AG09309 (cell line): ENCODE data around the gene C1orf74.

Experiments used
- DNase-seq: peaks from one replicate; pipeline ENCODE4 v3.0.0-alpha.2; 2010; ENCODE audit warnings: low read depth
- H3K4me3 ChIP-seq: 2 replicates; pipeline ENCODE4 v1.5.1; 2011; ENCODE audit warnings: mild to moderate bottlenecking, low read depth, low read length, moderate library complexity; ENCODE audit not compliant: control insufficient read depth
- CTCF ChIP-seq: IDR thresholded peaks from 2 replicates; pipeline ENCODE4 v1.5.1; 2011; ENCODE audit warnings: mild to moderate bottlenecking, low read depth, low read length, inconsistent platforms; ENCODE audit not compliant: insufficient read depth, control insufficient read depth; ENCODE audit errors: missing control alignments

Gene C1orf74

GRCh38 chr1:209749205-209749604, 35.2 kb downstream of the C1orf74 start:
- H3K4me3 ChIP-seq = no peak overlapping the region
- no peak for DNase-seq
- TF ChIP-seq CTCF = no peak

DNA sequence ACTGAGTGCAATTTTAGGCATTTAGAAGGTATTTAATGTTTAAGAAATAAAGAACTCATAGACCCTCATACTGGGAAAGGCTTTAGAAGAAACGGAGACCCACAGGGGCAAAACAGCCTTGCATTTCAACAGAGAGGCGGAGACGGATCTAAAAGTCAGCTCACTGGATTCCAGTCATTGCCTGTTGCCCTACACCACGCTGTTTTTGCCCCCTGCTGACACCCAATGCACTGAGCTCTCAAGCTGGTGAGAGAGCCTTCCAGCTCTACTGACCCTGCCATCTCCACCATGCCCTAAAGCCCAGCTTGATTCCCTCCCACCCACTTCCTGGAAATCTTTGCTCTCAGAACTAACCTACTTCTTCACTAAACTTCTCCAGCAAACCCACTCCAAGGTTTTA, 35.7 kb downstream of the C1orf74 start:
- no peak for TF ChIP-seq CTCF
- DNase-seq = no peak
- H3K4me3 ChIP-seq = no peak overlapping the region

DNA sequence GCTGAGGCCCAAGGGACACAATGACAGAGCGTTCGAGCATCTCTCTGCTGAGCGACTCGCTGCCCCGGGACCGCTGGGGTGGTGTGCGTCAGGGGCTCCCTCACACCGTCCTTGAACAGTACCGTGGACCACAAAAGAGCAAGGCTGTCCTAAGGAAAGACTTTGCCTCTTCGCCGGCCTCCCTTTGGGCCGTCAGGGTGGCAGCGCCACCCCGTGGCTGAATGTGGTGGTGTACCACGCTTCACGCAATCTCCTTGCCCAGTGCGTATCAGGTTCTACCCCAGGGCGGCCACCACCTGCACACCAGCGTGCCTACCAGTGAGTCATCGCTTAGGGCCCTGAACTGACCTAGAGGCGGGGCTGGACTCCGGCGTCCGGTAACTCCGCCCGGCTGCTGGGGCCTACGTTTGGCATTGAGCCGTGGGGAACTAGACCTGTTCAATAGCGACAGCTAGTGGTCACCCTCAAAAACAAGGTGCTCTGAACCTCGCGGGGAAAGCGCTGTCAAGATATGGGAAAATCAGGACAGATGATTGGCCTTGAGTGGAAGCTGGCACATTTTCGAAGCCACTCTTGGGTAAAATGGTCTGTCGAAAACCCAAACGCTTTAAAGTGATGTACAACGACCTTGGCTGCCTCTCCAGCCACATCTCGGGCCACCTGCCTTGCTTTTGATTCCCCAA, 36.6 kb downstream of the C1orf74 start:
- peak; percentile 82 for TF ChIP-seq CTCF
- peak overlapping the region; percentile 34 for H3K4me3 ChIP-seq
- peak; percentile 80 for DNase-seq

DNA sequence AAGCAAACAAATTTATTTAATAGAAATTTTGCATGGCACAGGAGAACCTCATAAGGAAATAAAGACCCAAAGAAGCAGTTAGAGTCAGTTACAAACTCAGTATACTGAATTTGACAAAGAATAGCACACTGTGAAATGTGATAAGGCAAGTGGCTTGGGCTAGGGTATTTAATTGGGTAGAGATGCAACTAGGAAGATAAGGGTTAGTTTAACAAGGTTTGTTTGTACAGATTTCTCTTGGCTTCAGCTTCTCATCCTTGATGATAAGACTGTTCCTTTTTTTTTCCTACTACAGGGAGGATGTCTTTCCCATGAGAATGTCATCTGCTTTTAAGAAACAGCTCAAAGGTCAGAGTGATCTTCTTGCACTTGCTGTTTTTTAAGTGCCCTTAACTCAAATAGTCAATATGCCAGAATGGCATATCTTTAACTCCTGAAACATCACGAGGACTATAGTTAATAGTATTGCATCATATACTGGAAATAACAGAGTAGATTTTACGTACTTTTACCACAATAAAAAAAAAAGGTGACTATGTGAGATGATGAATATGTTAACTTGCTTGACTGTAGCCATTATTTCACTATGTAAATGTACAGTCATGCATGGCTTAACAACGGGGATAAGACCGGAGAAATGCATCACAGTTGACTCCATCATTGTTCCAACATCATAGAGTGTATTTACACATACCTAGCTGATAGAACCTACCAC, 37.8 kb downstream of the C1orf74 start:
- DNase-seq = no peak
- TF ChIP-seq CTCF = no peak
- H3K4me3 ChIP-seq = no peak overlapping the region

DNA sequence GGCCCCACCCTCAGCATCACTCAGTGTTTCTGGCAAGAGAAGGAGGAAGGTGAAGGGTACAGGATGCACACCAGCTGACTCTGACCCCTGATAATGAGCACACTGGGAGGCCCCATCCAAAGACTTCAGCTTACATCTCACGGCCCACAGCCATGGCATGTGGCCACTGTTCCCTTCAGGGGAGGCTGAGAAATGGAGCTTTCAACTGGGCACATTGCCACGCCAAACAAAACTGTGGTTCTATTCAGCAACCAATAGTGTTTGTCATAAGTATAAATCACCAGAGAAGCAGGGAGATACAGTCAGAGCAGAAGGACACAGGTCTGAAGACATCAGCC, 41.2 kb downstream of the C1orf74 start:
- TF ChIP-seq CTCF = no peak
- peak; percentile 57 for DNase-seq
- H3K4me3 ChIP-seq = no peak overlapping the region

- DNase-seq = peak; percentile 28
- H3K4me3 ChIP-seq = no peak overlapping the region
- TF ChIP-seq CTCF = no peak
Measured at GRCh38 chr1:209742409-209743144, 41.8 kb downstream of the C1orf74 start.
